VCaP (cell line): ENCODE results near the gene CIAO1.
"Not testable (repeated sequence)": the region's sequence is repeated elsewhere in the genome, so short reads cannot be mapped to it uniquely, and the experiment has no call there.

ENCODE experiments used
- H3K27ac ChIP-seq: fragments of 450-650 bp; 2 replicates; pipeline ENCODE4 v1.5.1; 2017
- CTCF ChIP-seq: fragments of 450-650 bp; conservative IDR thresholded peaks from 2 replicates; pipeline ENCODE4 v1.5.1; 2017; ENCODE audit warnings: mild to moderate bottlenecking, moderate library complexity

CIAO1 gene

DNA sequence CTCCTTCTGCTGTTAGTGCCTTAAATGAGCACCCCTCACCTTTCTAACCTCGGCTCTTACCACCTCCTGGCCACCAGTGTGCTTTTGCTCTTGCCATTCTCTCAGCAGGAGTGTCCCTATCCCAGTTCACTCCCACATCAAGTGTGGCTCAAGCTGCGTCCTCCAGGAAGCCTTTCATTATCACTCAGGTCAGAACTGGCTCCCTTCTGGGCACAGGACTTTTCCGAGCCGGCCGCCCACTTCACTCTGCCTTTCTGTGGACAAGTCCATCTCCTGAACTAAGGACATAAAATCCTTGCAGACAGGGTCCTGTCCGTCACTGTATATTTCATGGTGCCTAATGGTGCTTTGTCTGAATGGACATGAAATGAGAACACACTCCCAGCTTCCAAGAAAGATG is 15.8 kb upstream of the CIAO1 start:
- no peak for TF ChIP-seq CTCF
- H3K27ac ChIP-seq: no peak overlapping the region

GRCh38 chr2:96251721-96252292 is 14.2 kb upstream of the CIAO1 start:
- no peak for TF ChIP-seq CTCF

DNA sequence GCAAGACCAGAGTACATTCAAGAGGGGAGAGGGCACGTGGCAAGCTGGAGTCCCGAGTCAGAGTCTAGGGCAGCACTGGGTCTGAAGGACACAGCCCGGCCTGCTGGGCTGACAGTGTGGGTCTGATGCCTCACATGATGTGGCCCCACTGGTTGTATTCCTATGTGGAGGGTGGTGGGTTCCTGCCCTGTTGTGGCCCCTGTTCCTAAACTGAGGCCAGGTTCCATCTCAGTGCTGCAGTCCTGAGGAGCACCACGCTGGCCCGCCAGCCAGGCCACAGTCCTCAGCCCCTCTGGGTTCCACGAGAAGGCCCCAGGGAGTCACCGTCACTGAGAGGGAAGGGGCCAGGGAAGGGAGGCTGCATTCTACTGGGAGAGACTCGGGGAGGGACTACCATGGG is 13.5 kb upstream of the CIAO1 start:
- no peak for TF ChIP-seq CTCF
- no peak overlapping the region for H3K27ac ChIP-seq

More at GRCh38 chr2:96251721-96252292, 14.2 kb upstream of the CIAO1 start:
- peak overlapping the region; percentile 13; the same call in 1 of the 2 replicates for H3K27ac ChIP-seq

GRCh38 chr2:96253006-96253405 is 13.0 kb upstream of the CIAO1 start:
- TF ChIP-seq CTCF: no peak
- no peak overlapping the region for H3K27ac ChIP-seq

GRCh38 chr2:96254571-96254970 is 11.5 kb upstream of the CIAO1 start:
- H3K27ac ChIP-seq: no peak overlapping the region
- no peak for TF ChIP-seq CTCF

GRCh38 chr2:96256611-96257113 is 9.4 kb upstream of the CIAO1 start:
- no peak for TF ChIP-seq CTCF
- H3K27ac ChIP-seq: no peak overlapping the region

DNA sequence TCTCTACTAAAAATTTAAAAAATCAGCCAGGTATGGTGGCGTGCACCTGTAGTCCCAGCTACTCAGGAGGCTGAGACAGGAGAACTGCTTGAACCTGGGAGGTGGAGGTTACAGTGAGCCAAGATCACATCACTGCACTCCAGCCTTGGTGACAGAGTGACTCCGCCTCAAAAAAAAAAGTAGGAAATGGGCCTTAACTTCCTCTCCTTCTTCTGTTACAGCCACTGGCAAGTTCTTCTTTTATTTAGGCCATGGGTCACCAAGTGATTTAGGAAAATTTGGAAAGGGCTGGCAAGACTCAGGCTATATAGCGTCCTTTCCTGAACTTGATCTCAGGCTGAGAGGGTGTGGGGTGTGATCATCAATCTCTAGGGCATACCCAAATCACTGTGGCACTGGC is 8.3 kb upstream of the CIAO1 start:
- not testable (repeated sequence) for H3K27ac ChIP-seq

- H3K27ac ChIP-seq: no peak overlapping the region
- TF ChIP-seq CTCF: no peak
Observed at GRCh38 chr2:96258166-96259022, 7.6 kb upstream of the CIAO1 start.
